T47D (cell line): ENCODE results near the gene TBX21.
"Not testable (repeated sequence)": the region's sequence is repeated elsewhere in the genome, so short reads cannot be mapped to it uniquely, and the experiment has no call there.

ENCODE experiments used
- DNase-seq, 2 experiments: peaks; one replicate each; pipeline versions ENCODE4 v3.0.0 to v3.0.0-alpha.2; 2011 to 2012; ENCODE audit warnings: low read depth in 1 of 2, low spot score in 1 of 2
- JUND ChIP-seq: IDR thresholded peaks from 2 replicates; pipeline ENCODE4 v1.6.1; 2012; ENCODE audit warnings: low read depth
- in situ Hi-C: cut with HindIII; loops from 2 replicates; pipeline ENCODE4 v1.10.0; 2016; ENCODE audit warnings: low sequenced_read_pairs, low pct_unique_long_range_greater_than_20kb

Gene TBX21

DNA sequence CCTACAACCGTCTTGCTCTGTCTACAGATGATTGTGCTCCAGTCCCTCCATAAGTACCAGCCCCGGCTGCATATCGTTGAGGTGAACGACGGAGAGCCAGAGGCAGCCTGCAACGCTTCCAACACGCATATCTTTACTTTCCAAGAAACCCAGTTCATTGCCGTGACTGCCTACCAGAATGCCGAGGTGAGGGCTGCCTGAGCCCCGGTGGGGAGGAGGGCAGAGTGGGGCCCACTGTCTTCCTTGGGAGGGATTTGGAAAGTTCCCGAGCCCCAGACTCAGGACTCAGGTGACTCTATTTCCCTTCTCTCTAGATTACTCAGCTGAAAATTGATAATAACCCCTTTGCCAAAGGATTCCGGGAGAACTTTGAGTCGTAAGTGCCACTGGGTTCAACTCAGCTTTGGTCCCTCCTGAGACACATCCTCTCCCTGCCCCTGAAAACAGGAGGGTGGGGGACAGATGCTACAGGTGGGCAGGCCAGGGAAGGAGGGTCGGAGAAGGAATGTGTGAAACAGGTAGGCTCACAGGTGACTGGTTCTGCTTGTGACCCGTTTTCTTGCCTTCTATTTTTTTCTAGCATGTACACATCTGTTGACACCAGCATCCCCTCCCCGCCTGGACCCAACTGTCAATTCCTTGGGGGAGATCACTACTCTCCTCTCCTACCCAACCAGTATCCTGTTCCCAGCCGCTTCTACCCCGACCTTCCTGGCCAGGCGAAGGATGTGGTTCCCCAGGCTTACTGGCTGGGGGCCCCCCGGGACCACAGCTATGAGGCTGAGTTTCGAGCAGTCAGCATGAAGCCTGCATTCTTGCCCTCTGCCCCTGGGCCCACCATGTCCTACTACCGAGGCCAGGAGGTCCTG lies 11.4 kb downstream of the TBX21 start:
- no peak for DNase-seq
- in situ Hi-C loops: no loop called here
- TF ChIP-seq JUND: no peak

GRCh38 chr17:47745037-47745380 lies 12.0 kb downstream of the TBX21 start:
- no peak for TF ChIP-seq JUND
- in situ Hi-C loops: no loop called here

GRCh38 chr17:47751471-47751870 lies 18.4 kb downstream of the TBX21 start:
- no peak for TF ChIP-seq JUND
- DNase-seq: no peak
- in situ Hi-C loops: no loop called here

More at GRCh38 chr17:47745037-47745380, 12.0 kb downstream of the TBX21 start:
- no peak for DNase-seq

GRCh38 chr17:47757386-47757785 lies 24.4 kb downstream of the TBX21 start:
- TF ChIP-seq JUND: no peak
- in situ Hi-C loops: no loop called here
- no peak for DNase-seq

DNA sequence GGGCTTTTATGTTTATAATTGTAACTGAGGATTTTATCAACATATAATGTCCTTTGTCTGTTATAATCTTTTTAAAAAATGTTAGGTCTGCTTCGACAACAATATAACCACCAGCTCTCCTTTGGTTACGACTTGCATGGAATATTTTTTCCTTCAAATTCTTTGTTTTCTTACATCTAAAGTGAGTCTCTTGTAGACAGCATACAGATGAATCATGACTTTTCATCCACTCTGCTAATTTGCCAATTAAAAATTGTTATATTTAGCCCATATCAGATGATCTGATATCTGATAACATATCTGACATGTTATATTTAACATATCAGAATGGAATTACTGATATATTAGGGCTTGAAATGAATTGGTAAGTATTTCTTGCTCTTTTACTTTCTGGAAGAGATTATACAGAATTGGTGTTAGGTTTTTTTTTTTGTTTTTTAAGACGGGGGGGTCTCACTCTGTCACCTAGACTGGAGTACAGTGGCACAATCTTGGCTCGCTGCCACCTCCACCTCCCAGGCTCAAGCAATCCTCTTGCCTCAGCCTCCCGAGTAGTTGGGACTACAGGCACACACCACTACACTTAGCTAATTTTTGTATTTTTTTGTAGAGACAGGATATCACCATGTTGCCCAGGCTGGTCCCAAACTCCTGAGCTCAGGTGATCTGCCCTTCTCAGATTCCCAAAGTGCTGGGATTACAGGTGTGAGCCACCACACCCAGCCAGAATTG lies 27.5 kb downstream of the TBX21 start:
- no peak for TF ChIP-seq JUND
- in situ Hi-C loops: no loop called here
- DNase-seq: no peak

- in situ Hi-C loops: no loop called here
- no peak for DNase-seq
- no peak for TF ChIP-seq JUND
Observed at GRCh38 chr17:47762728-47763127, 29.7 kb downstream of the TBX21 start.

GRCh38 chr17:47763913-47764582 lies 31.0 kb downstream of the TBX21 start:
- DNase-seq: no peak
- in situ Hi-C loops: no loop called here
- no peak for TF ChIP-seq JUND

DNA sequence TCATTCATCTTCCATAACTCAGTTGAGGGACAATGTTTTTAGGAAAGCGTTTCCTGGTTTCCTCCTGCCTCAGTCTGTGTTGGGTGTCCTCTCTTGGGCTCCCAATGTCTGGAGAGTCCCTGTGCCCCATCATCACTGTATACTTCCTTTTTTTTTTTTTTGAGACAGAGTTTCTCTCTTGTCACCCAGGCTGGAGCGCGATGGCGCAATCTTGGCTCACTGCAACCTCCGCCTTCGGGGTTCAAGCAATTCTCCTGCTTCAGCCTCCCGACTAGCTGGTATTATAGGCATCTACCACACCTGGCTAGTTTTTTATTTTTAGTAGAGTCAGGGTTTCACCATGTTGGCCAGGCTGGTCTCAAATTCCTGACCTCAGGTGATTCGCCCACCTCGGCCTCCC lies 40.6 kb downstream of the TBX21 start:
- in situ Hi-C loops, DNase-seq: not testable (repeated sequence)

DNA sequence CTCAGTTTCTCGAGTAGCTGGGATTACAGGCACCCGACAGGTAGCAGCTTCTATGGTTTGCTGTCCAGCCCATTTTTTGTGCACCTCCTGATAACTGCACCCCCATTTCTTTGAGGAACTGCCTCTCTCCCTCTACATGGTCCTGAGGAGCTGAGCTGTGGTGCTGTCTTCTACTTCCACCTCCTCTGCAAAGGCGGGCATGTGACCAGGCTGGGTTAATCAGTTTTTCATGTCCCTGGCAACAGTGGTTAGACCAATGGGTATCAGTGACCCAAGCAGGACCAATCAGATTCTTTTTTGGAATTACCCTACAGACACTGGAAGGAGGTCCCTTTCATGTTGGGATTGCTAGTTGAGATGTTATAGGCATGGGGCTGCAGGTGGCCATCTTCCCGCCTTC lies 41.3 kb downstream of the TBX21 start:
- in situ Hi-C loops: no loop called here
- no peak for DNase-seq
- TF ChIP-seq JUND: no peak

- no peak for TF ChIP-seq JUND
Observed at GRCh38 chr17:47774987-47775580, 42.0 kb downstream of the TBX21 start.

GRCh38 chr17:47776330-47777197 lies 43.5 kb downstream of the TBX21 start:
- peak; percentile 61 to 72 for DNase-seq
- no peak for TF ChIP-seq JUND
- in situ Hi-C loops: no loop called here

More at GRCh38 chr17:47774987-47775580, 42.0 kb downstream of the TBX21 start:
- no peak for DNase-seq
- in situ Hi-C loops: no loop called here

DNA sequence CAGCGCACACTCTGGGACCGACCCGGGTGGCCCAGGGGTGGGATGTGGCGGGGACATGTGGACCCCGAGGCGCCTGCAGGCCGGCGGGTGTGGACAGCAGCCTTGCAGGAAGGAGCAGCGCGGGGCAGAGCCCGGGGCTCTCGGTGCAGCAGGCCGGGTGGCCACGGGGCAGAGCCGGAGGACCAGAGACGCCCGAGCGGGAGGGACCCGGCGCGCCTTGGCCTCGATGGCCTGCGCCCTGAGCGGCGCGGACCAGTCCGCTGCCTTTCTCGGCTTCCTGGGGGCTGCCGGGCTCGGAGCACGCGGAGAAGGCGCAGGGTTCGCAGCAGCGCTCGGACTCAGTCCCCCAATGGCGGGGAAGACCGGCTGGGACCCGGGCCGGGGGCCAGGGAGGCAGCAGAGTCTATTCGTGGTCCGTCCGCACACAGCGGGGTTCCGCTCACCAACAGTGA lies 45.2 kb downstream of the TBX21 start:
- in situ Hi-C loops: no loop called here
- no peak for DNase-seq
- no peak for TF ChIP-seq JUND
